Measurements from ENCODE around the gene STARD4.

DNA sequence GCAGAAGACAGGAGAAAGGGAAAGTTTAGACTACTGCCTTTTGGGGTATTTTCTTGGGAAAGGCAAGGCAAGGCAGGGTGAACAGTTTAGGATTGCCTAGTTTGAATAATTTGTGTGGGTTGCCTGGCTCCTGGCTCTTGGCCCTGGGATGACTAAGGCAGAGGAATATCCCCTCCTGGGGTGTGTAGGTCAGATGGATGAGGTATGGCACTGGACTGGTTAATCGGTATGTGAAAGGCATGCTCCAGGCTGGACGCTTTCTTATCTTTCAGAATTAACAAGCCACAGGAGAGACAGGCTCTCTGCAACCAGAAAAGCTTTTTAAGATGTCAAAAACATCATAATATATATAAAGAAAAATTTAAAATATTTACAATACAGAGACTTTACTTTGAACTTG lies 58.6 kb downstream of the STARD4 start:
- TF ChIP-seq, protein P1, sequence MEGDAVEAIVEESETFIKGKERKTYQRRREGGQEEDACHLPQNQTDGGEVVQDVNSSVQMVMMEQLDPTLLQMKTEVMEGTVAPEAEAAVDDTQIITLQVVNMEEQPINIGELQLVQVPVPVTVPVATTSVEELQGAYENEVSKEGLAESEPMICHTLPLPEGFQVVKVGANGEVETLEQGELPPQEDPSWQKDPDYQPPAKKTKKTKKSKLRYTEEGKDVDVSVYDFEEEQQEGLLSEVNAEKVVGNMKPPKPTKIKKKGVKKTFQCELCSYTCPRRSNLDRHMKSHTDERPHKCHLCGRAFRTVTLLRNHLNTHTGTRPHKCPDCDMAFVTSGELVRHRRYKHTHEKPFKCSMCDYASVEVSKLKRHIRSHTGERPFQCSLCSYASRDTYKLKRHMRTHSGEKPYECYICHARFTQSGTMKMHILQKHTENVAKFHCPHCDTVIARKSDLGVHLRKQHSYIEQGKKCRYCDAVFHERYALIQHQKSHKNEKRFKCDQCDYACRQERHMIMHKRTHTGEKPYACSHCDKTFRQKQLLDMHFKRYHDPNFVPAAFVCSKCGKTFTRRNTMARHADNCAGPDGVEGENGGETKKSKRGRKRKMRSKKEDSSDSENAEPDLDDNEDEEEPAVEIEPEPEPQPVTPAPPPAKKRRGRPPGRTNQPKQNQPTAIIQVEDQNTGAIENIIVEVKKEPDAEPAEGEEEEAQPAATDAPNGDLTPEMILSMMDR (IDR thresholded peaks at IDR 0.05 in 4 of 5, conservative IDR thresholded peaks at IDR 0.05 in 1 of 5) = no peak
- no peak for TF ChIP-seq POLR2A (IDR thresholded peaks at IDR 0.05)

Measured in gastrocnemius medialis (tissue), 4 donors.